Measurements from ENCODE around the gene ECI1.

Gene ECI1

GRCh38 chr16:2251296-2252111 is at the start of gene ECI1:
TSS of gene ECI1 (minus strand) at chr16:2251587. CDS start at chr16:2251566, 21 bp downstream.
- DNase-seq (ENCODE audit: low read depth in 1 of 2, low spot score in 1 of 2) = peak; percentile 64 to 69

GRCh38 chr16:2299915-2300192 is 48.5 kb upstream of the ECI1 start:
- DNase-seq (ENCODE audit: low read depth in 1 of 2, low spot score in 1 of 2) = no peak

GRCh38 chr16:2299121-2299914 is 47.9 kb upstream of the ECI1 start:
- no peak for DNase-seq (ENCODE audit: low read depth in 1 of 2, low spot score in 1 of 2)

- DNase-seq (ENCODE audit: low read depth in 1 of 2, low spot score in 1 of 2) = no peak
Observed at GRCh38 chr16:2298621-2299020, 47.2 kb upstream of the ECI1 start.

GRCh38 chr16:2297506-2297860 is 46.1 kb upstream of the ECI1 start:
- DNase-seq (ENCODE audit: low read depth in 1 of 2, low spot score in 1 of 2) = no peak

- DNase-seq (ENCODE audit: low read depth in 1 of 2, low spot score in 1 of 2) = no peak
Observed at GRCh38 chr16:2296661-2297505, 45.5 kb upstream of the ECI1 start.

- no peak for DNase-seq (ENCODE audit: low read depth in 1 of 2, low spot score in 1 of 2)
Observed at GRCh38 chr16:2295056-2295798, 43.8 kb upstream of the ECI1 start.

- DNase-seq (ENCODE audit: low read depth in 1 of 2, low spot score in 1 of 2) = no peak
Observed at GRCh38 chr16:2292221-2292620, 40.8 kb upstream of the ECI1 start.

GRCh38 chr16:2289282-2289681 is 37.9 kb upstream of the ECI1 start:
- DNase-seq (ENCODE audit: low read depth in 1 of 2, low spot score in 1 of 2) = no peak

- no peak for DNase-seq (ENCODE audit: low read depth in 1 of 2, low spot score in 1 of 2)
Observed at GRCh38 chr16:2288726-2289125, 37.3 kb upstream of the ECI1 start.

GRCh38 chr16:2287916-2288547 is 36.6 kb upstream of the ECI1 start:
- DNase-seq (ENCODE audit: low read depth in 1 of 2, low spot score in 1 of 2) = no peak

- no peak for DNase-seq (ENCODE audit: low read depth in 1 of 2, low spot score in 1 of 2)
Observed at GRCh38 chr16:2286550-2286949, 35.2 kb upstream of the ECI1 start.

GRCh38 chr16:2285731-2286191 is 34.4 kb upstream of the ECI1 start:
- no peak for DNase-seq (ENCODE audit: low read depth in 1 of 2, low spot score in 1 of 2)

- DNase-seq (ENCODE audit: low read depth in 1 of 2, low spot score in 1 of 2) = no peak
Observed at GRCh38 chr16:2284797-2285576, 33.6 kb upstream of the ECI1 start.

GRCh38 chr16:2284001-2284770 is 32.8 kb upstream of the ECI1 start:
- DNase-seq (ENCODE audit: low read depth in 1 of 2, low spot score in 1 of 2) = no peak

GRCh38 chr16:2282866-2283555 is 31.6 kb upstream of the ECI1 start:
- DNase-seq (ENCODE audit: low read depth in 1 of 2, low spot score in 1 of 2) = no peak

GRCh38 chr16:2282262-2282661 is 30.9 kb upstream of the ECI1 start:
- DNase-seq (ENCODE audit: low read depth in 1 of 2, low spot score in 1 of 2) = no peak

GRCh38 chr16:2280981-2281542 is 29.7 kb upstream of the ECI1 start:
- no peak for DNase-seq (ENCODE audit: low read depth in 1 of 2, low spot score in 1 of 2)
